Gastroesophageal sphincter (tissue), 4 donors: ENCODE data around the gene NFE2. TPM values are rescaled to one million over a fixed set of nuclear protein-coding genes. Genes with fewer than 3 reads are reported as not detected.

Experiments
- ATAC-seq: fragments of 150-250 bp; one replicate; pipeline ENCODE4 v1.9.1; 2016; ENCODE audit warnings: mild to moderate bottlenecking, moderate library complexity
- H3K27ac ChIP-seq, 4 donors: fragments of 200-600 bp; sonication (generic) in 3 of 4; 1 replicate in 3 of 4; 2 replicates in 1 of 4; pipeline ENCODE4 v1.5.1; 2016 to 2019
- H3K27me3 ChIP-seq: fragments of 200-600 bp; sonication (generic); one replicate; pipeline ENCODE4 v1.5.1; 2019
- H3K36me3 ChIP-seq, 2 donors: fragments of 200-600 bp; sonication (generic); one replicate each; pipeline ENCODE4 v1.5.1; 2019; ENCODE audit warnings: control low read depth in 1 of 2
- H3K4me1 ChIP-seq, 3 donors: fragments of 200-600 bp; sonication (generic); 1 replicate in 2 of 3; 2 replicates in 1 of 3; pipeline ENCODE4 v1.5.1; 2016 to 2019; ENCODE audit warnings: control low read depth in 2 of 3
- H3K4me3 ChIP-seq, 2 donors: fragments of 200-600 bp; sonication (generic); one replicate each; pipeline ENCODE4 v1.5.1; 2019; ENCODE audit warnings: mild to moderate bottlenecking in 1 of 2, moderate library complexity in 1 of 2
- H3K9me3 ChIP-seq, 3 donors: fragments of 200-600 bp; sonication (generic); one replicate each; pipeline ENCODE4 v1.5.1; 2017 to 2019; ENCODE audit warnings: control low read depth in 2 of 3
- CTCF ChIP-seq, 4 experiments: fragments of 200-600 bp in 2 of 4; fragments of 450-650 bp in 2 of 4; sonication (generic) in 1 of 4; IDR thresholded peaks; one replicate each; pipeline ENCODE4 v1.5.1; 2017 to 2019; ENCODE audit warnings: antibody characterized with exemption in 4 of 4, mild to moderate bottlenecking in 2 of 4, moderate library complexity in 2 of 4
- EP300 ChIP-seq: sonication (generic); formaldehyde crosslinking; IDR thresholded peaks from one replicate; pipeline ENCODE4 v1.6.1; 2017; ENCODE audit warnings: antibody characterized with exemption, mild to moderate bottlenecking
- POLR2A ChIP-seq, 2 donors: fragments of 450-650 bp; IDR thresholded peaks; one replicate each; pipeline ENCODE4 v1.6.1; 2017; ENCODE audit warnings: antibody characterized with exemption in 2 of 2, mild to moderate bottlenecking in 2 of 2, moderate library complexity in 1 of 2
- POLR2AphosphoS5 ChIP-seq: sonication (generic); formaldehyde crosslinking; IDR thresholded peaks from one replicate; pipeline ENCODE4 v1.6.1; 2017; ENCODE audit warnings: antibody characterized with exemption
- WGBS, 2 donors: methylation state at CpG; one replicate each; pipeline ENCODE4 v1.1.5; 2018; ENCODE audit warnings: low coverage in 1 of 2; 5-methylcytosine and 5-hydroxymethylcytosine counted together
- total RNA-seq, 4 donors: library from RNA; depleted of rRNA; stranded (reverse); fragments of >200 nt; gene quantifications; one replicate each; pipeline ENCODE4 v1.1.0, GENCODE V29; 2016

NFE2 gene
- total RNA-seq, 4 donors from 2014 or later: 0.37 to 1.6 (median 0.77) TPM; not detected in 1

- peak; percentile 91 for ATAC-seq
- Histone ChIP-seq H3K4me3 (peak within 1 kb of the TSS; percentile 63 to 98), H3K27ac (peak within 1 kb of the TSS; percentile 86 to 96 (median 93)), H3K9me3 (no peaks in the 10 kb centered on the region), H3K4me1 (peaks cover 29 to 79% (median 42%) of the 10 kb centered on the region in 3 donors), H3K36me3 (peaks cover 18 to 43% of the 10 kb centered on the region in 2 donors), H3K27me3 (no peaks in the 10 kb centered on the region)
- 0 to 1% methylated on average over 31 to 38 of the region's 48 CpGs for WGBS, 2 donors
- TF ChIP-seq POLR2A (IDR thresholded peaks at IDR 0.05) (peak; percentile 95 to 97), POLR2AphosphoS5 (peak; percentile 99), EP300 (no peak)
These were observed 20.2 kb downstream of the NFE2 start, which contains the start of gene HNRNPA1 for GRCh38 chr12:54280468-54281260. HNRNPA1 (plus strand) TSS chr12:54280726; CDS start chr12:54280808, 82 bp downstream.

GRCh38 chr12:54279632-54280467 is 21.0 kb downstream of the NFE2 start, which contains the start of gene CBX5:
CBX5 (minus strand) TSS chr12:54280122; CDS start chr12:54257650, 22,472 bp downstream.
- peak; percentile 90 for ATAC-seq
- TF ChIP-seq POLR2A (IDR thresholded peaks at IDR 0.05): peak in 1 of 2 donors; percentile 59
- TF ChIP-seq POLR2AphosphoS5: peak; percentile 93
- TF ChIP-seq EP300: no peak
- H3K9me3 ChIP-seq: no peaks in the 10 kb centered on the region
- 0 to 1% methylated on average over 8 to 36 of the region's 49 CpGs for WGBS, 2 donors
- H3K27me3 ChIP-seq: no peaks in the 10 kb centered on the region
- peaks cover 26 to 78% (median 40%) of the 10 kb centered on the region in 3 donors for H3K4me1 ChIP-seq
- peak within 1 kb of the TSS; percentile 86 to 96 (median 93) for H3K27ac ChIP-seq
- peak within 1 kb of the TSS; percentile 63 to 98 for H3K4me3 ChIP-seq
- H3K36me3 ChIP-seq: peaks cover 18 to 35% of the 10 kb centered on the region in 2 donors

- ATAC-seq: no peak
- Histone ChIP-seq H3K27ac (peak overlapping the region; percentile 86 to 96 (median 93)), H3K36me3 (peaks cover 18 to 29% of the 10 kb centered on the region in 2 donors), H3K4me1 (peaks cover 26 to 75% (median 39%) of the 10 kb centered on the region in 3 donors), H3K4me3 (peak overlapping the region; percentile 47 to 63), H3K9me3 (no peaks in the 10 kb centered on the region), H3K27me3 (no peaks in the 10 kb centered on the region)
- TF ChIP-seq EP300 (no peak), POLR2A (IDR thresholded peaks at IDR 0.05) (peak in 1 of 2 donors; percentile 56), CTCF (IDR thresholded peaks at IDR 0.05) (no peak)
- WGBS, 2 donors: 0 to 1% methylated on average over 10 to 17 of the region's 19 CpGs
These were observed 21.6 kb downstream of the NFE2 start for GRCh38 chr12:54279227-54279631.

- WGBS, 2 donors: 19 to 20% methylated on average over 5 of the region's 5 CpGs
- TF ChIP-seq CTCF (IDR thresholded peaks at IDR 0.05): no peak
- no peak for TF ChIP-seq POLR2AphosphoS5
- no peak for TF ChIP-seq EP300
- TF ChIP-seq POLR2A (IDR thresholded peaks at IDR 0.05): no peak
- ATAC-seq: no peak
- peak overlapping the region in 3 of 4 donors; percentile 86 to 94 (median 92) for H3K27ac ChIP-seq
- H3K4me3 ChIP-seq: peak overlapping the region in 1 of 2 donors; percentile 63
- no peaks in the 10 kb centered on the region for H3K27me3 ChIP-seq
- no peaks in the 10 kb centered on the region for H3K9me3 ChIP-seq
- H3K4me1 ChIP-seq: peaks cover 15 to 74% (median 25%) of the 10 kb centered on the region in 3 donors
- peaks cover 6 to 28% of the 10 kb centered on the region in 2 donors for H3K36me3 ChIP-seq
These were observed 23.0 kb downstream of the NFE2 start for GRCh38 chr12:54277823-54278276.

GRCh38 chr12:54276368-54276767 is 24.4 kb downstream of the NFE2 start:
- WGBS, 2 donors: 87 to 97% methylated on average over 3 of the region's 3 CpGs
- peaks cover 0 to 16% of the 10 kb centered on the region in 2 donors for H3K36me3 ChIP-seq

GRCh38 chr12:54273981-54274380 is 26.8 kb downstream of the NFE2 start:
- peaks cover 0 to 15% of the 10 kb centered on the region in 2 donors for H3K36me3 ChIP-seq
- 61 to 70% methylated on average over 2 of the region's 2 CpGs for WGBS, 2 donors
- TF ChIP-seq POLR2AphosphoS5 (no peak), CTCF (IDR thresholded peaks at IDR 0.05) (no peak), POLR2A (IDR thresholded peaks at IDR 0.05) (no peak), EP300 (no peak)
- no peak overlapping the region for H3K4me3 ChIP-seq
- H3K9me3 ChIP-seq: no peaks in the 10 kb centered on the region
- peaks cover 7 to 56% (median 12%) of the 10 kb centered on the region in 3 donors for H3K4me1 ChIP-seq
- H3K27ac ChIP-seq: peak overlapping the region in 1 of 4 donors; percentile 1
- H3K27me3 ChIP-seq: no peaks in the 10 kb centered on the region
- no peak for ATAC-seq

More at GRCh38 chr12:54276368-54276767, 24.4 kb downstream of the NFE2 start:
- no peaks in the 10 kb centered on the region for H3K27me3 ChIP-seq
- H3K4me3 ChIP-seq: no peak overlapping the region
- peak overlapping the region in 1 of 4 donors; percentile 86 for H3K27ac ChIP-seq
- no peak for TF ChIP-seq POLR2AphosphoS5
- peaks cover 7 to 59% (median 12%) of the 10 kb centered on the region in 3 donors for H3K4me1 ChIP-seq
- H3K9me3 ChIP-seq: no peaks in the 10 kb centered on the region
- no peak for ATAC-seq
